Esophagus squamous epithelium (tissue), 4 donors: ENCODE data around the gene CD163L1.

ENCODE experiments used
- POLR2A ChIP-seq, 4 donors: fragments of 450-650 bp; IDR thresholded peaks; one replicate each; pipeline ENCODE4 v1.6.1; 2017; ENCODE audit warnings: antibody characterized with exemption in 4 of 4, mild to moderate bottlenecking in 4 of 4, moderate library complexity in 3 of 4
- TF ChIP-seq, protein P1 (sequence below), 6 experiments: fragments of 450-650 bp in 4 of 6; fragments of 200-600 bp in 2 of 6; sonication (generic) in 2 of 6; IDR thresholded peaks; one replicate each; pipeline ENCODE4 v1.5.1; 2016 to 2019; ENCODE audit warnings: antibody characterized with exemption in 6 of 6, mild to moderate bottlenecking in 4 of 6, moderate library complexity in 4 of 6

DNA sequence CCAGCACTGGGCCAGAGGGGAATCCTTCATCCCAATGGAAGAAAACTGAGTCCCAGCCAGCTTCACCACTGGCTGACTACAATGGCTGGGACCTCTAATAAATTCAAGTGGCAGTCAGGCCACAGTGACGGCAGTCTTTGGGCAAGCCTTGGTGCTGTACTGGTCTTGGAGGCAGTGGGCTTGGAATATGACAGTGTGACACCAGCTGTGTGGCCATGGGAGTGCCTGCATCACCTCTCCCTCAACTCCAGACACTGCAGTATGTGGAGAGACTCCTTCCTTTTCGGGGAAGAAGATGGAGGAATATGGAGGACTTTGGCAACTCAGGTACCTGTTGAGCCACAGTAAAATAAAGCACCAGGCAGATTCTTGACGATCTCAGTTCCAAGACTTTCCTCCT lies 16.0 kb upstream of the CD163L1 start:
- TF ChIP-seq, protein P1, sequence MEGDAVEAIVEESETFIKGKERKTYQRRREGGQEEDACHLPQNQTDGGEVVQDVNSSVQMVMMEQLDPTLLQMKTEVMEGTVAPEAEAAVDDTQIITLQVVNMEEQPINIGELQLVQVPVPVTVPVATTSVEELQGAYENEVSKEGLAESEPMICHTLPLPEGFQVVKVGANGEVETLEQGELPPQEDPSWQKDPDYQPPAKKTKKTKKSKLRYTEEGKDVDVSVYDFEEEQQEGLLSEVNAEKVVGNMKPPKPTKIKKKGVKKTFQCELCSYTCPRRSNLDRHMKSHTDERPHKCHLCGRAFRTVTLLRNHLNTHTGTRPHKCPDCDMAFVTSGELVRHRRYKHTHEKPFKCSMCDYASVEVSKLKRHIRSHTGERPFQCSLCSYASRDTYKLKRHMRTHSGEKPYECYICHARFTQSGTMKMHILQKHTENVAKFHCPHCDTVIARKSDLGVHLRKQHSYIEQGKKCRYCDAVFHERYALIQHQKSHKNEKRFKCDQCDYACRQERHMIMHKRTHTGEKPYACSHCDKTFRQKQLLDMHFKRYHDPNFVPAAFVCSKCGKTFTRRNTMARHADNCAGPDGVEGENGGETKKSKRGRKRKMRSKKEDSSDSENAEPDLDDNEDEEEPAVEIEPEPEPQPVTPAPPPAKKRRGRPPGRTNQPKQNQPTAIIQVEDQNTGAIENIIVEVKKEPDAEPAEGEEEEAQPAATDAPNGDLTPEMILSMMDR (IDR thresholded peaks at IDR 0.05): no peak
- TF ChIP-seq POLR2A (IDR thresholded peaks at IDR 0.05): no peak
